Tibial artery (tissue), 4 donors: ENCODE results near the gene TRPM4.
"Not testable (repeated sequence)": the region's sequence is repeated elsewhere in the genome, so short reads cannot be mapped to it uniquely, and the experiment has no call there.

Experiments used
- DNase-seq, 2 donors: peaks; one replicate each; pipeline ENCODE4 v3.0.0-alpha.2; 2019
- H3K27ac ChIP-seq, 2 donors: fragments of 200-600 bp; sonication (generic) in 1 of 2; 1 replicate in 1 of 2; 2 replicates in 1 of 2; pipeline ENCODE4 v1.5.1; 2018 to 2019; ENCODE audit warnings: mild to moderate bottlenecking in 1 of 2
- H3K27me3 ChIP-seq, 2 donors: fragments of 200-600 bp; sonication (generic) in 1 of 2; one replicate each; pipeline versions ENCODE4 v1.5.1 to v1.6.0; 2016 to 2019
- H3K36me3 ChIP-seq, 3 donors: fragments of 200-600 bp; sonication (generic) in 2 of 3; one replicate each; pipeline ENCODE4 v1.5.1; 2016 to 2019; ENCODE audit warnings: mild to moderate bottlenecking in 2 of 3
- H3K4me1 ChIP-seq, 4 donors: fragments of 200-600 bp; sonication (generic) in 2 of 4; 1 replicate in 3 of 4; 2 replicates in 1 of 4; pipeline ENCODE4 v1.5.1; 2016 to 2019
- H3K4me3 ChIP-seq, 2 donors: fragments of 200-600 bp; sonication (generic) in 1 of 2; 1 replicate in 1 of 2; 2 replicates in 1 of 2; pipeline ENCODE4 v1.5.1; 2018 to 2019; ENCODE audit warnings: mild to moderate bottlenecking in 2 of 2
- H3K9me3 ChIP-seq, 3 donors: fragments of 200-600 bp; sonication (generic) in 1 of 3; one replicate each; pipeline ENCODE4 v1.5.1; 2016 to 2019
- intact Hi-C: fragments of 100-400 bp; cut with DNase I; formaldehyde crosslinking; loops from one replicate; pipeline ENCODE4 v1.15.0; 2023; ENCODE audit warnings: low total_unique reads
- TF ChIP-seq, protein P1 (sequence below), 2 experiments: fragments of 200-600 bp in 1 of 2; fragments of 450-650 bp in 1 of 2; IDR thresholded peaks; one replicate each; pipeline ENCODE4 v1.5.1; 2017 to 2019; ENCODE audit warnings: antibody characterized with exemption in 2 of 2, mild to moderate bottlenecking in 1 of 2, moderate library complexity in 1 of 2

The TRPM4 gene

DNA sequence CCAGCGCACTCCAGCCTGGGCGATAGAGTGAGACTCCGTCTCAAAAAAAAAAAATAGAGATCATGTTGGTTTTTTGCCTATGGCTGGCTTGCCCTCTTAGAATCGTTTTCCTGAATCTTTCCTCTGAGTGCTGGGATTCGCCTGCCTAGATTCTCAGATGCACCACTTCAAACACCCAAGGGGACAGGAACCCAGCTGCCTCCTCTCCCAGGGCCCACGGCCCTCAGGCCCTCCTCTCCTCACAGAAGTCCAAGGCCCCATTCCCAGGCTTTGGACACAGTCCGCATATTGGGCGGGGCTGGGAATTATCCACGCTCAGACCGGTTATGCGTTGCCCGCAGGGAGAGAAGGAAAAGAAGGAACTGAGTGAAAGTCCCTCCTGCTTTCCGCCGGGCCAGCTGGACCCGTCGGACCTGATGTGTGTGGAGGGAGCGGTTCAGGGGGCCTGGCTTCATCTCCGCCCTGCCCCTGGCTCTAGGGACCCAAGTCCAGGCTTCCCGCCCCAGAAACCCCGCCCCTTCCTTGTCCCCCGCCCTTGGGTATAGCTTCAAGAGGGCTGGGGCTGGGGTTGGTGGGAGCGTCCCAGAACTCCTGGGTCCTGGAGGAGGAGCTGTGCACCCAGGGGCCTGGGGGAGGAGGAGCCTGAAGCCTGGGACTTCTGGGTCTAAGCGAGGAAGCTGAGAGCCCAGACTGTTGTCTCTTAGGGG, 32.4 kb upstream of the TRPM4 start:
- Histone ChIP-seq H3K4me1 (peaks cover 0 to 26% (median 13%) of the 10 kb centered on the region in 4 donors), H3K4me3 (no peak overlapping the region), H3K27ac (no peak overlapping the region), H3K9me3 (no peaks in the 10 kb centered on the region), H3K27me3 (peaks cover 0 to 3% of the 10 kb centered on the region in 2 donors), H3K36me3 (no peaks in the 10 kb centered on the region)
- intact Hi-C loops, result no loop called here
- no peak for DNase-seq
- TF ChIP-seq, protein P1, sequence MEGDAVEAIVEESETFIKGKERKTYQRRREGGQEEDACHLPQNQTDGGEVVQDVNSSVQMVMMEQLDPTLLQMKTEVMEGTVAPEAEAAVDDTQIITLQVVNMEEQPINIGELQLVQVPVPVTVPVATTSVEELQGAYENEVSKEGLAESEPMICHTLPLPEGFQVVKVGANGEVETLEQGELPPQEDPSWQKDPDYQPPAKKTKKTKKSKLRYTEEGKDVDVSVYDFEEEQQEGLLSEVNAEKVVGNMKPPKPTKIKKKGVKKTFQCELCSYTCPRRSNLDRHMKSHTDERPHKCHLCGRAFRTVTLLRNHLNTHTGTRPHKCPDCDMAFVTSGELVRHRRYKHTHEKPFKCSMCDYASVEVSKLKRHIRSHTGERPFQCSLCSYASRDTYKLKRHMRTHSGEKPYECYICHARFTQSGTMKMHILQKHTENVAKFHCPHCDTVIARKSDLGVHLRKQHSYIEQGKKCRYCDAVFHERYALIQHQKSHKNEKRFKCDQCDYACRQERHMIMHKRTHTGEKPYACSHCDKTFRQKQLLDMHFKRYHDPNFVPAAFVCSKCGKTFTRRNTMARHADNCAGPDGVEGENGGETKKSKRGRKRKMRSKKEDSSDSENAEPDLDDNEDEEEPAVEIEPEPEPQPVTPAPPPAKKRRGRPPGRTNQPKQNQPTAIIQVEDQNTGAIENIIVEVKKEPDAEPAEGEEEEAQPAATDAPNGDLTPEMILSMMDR (IDR thresholded peaks at IDR 0.05), result no peak

DNA sequence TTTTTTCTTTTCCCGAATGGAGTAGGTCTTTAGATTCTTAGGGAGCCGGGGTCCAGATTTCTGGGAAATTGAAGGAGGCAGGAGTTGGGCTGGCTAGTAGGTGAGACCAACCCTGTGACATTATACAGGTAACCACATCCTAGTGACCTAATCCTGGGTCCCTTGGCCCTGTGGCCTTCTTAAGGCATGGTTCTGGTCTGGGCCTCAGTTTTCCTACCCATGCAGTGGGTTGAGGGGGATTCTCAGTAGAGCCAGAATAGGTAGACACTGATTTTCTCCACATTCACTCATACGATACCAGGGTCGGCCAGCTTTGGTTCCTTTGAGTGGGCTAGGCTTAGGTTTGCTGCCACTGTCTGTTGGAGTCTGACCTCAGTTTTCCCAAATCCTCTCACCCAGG, 31.0 kb upstream of the TRPM4 start:
- Histone ChIP-seq H3K27ac (no peak overlapping the region), H3K4me3 (no peak overlapping the region), H3K9me3 (no peaks in the 10 kb centered on the region), H3K4me1 (peaks cover 0 to 22% (median 11%) of the 10 kb centered on the region in 4 donors), H3K27me3 (no peaks in the 10 kb centered on the region), H3K36me3 (no peaks in the 10 kb centered on the region)
- TF ChIP-seq, protein P1 (IDR thresholded peaks at IDR 0.05), result no peak
- intact Hi-C loops, result no loop called here
- no peak for DNase-seq

DNA sequence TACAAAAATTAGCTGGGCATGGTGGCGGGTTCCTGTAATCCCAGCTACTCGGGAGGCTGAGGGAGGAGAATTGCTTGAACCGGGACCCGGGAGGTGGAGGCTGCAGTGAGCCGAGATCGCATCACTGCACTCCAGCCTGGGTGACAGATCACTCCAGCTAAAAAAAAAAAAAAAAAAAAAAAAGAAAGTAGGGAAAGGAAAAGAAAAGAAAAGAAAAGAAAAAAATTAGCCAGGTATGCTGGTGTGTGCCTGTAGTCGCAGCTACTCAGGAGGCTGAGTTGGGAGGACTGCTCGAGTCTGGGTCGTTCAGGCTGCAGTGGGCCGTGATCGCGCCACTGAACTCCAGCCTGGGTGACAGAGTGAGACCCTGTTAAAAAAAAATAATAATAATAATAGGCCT, 30.4 kb upstream of the TRPM4 start:
- H3K36me3 ChIP-seq, intact Hi-C loops, H3K9me3 ChIP-seq, DNase-seq, H3K27ac ChIP-seq, H3K4me3 ChIP-seq, H3K27me3 ChIP-seq: not testable (repeated sequence)
- H3K4me1 ChIP-seq, result peaks cover 0 to 22% (median 11%) of the 10 kb centered on the region in 4 donors

DNA sequence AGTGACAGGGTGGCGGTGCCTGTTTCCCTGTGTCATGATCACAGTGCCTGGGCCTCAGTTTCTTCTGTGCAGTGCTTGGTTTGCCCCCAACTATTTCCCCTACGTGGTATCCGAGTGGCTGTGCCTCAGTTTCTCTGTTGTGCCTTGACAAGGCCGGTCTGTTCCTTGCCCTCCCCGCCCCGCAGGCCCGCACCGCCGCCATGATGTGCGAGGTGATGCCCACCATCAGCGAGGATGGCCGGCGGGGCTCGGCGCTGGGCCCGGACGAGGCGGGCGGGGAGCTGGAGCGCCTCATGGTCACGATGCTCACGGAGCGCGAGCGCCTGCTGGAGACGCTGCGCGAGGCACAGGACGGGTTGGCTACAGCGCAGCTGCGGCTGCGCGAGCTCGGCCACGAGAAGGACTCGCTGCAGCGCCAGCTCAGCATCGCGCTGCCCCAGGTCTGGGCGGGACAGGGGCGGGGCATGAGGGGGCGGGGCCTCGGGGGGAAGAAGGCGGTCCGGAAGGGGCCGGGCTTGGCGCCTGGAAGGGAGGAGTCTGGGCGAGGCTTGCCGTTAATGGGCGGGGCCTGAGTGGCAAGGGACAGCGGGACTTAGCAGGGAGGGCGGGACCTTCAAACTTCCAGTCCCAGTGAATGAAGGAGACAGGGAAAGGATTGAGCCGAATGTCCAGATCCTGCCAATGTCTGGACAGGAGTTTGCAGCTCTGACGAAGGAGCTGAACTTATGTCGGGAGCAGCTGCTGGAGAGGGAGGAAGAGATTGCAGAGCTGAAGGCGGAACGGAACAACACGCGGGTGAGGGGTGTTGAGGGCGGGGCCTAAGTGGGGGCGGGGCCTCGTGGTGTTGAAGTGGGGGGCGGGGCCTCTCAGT, 29.7 kb upstream of the TRPM4 start:
- H3K36me3 ChIP-seq, result no peaks in the 10 kb centered on the region
- intact Hi-C loops, result no loop called here
- peak overlapping the region; percentile 44 to 68 for H3K27ac ChIP-seq
- DNase-seq, result peak; percentile 94 to 98
- H3K4me1 ChIP-seq, result peaks cover 0 to 22% (median 11%) of the 10 kb centered on the region in 4 donors
- H3K27me3 ChIP-seq, result peaks cover 0 to under 1% of the 10 kb centered on the region in 2 donors
- H3K9me3 ChIP-seq, result no peaks in the 10 kb centered on the region
- TF ChIP-seq, protein P1 (IDR thresholded peaks at IDR 0.05), result peak; percentile 20 to 29
- H3K4me3 ChIP-seq, result peak overlapping the region; percentile 20 to 50

DNA sequence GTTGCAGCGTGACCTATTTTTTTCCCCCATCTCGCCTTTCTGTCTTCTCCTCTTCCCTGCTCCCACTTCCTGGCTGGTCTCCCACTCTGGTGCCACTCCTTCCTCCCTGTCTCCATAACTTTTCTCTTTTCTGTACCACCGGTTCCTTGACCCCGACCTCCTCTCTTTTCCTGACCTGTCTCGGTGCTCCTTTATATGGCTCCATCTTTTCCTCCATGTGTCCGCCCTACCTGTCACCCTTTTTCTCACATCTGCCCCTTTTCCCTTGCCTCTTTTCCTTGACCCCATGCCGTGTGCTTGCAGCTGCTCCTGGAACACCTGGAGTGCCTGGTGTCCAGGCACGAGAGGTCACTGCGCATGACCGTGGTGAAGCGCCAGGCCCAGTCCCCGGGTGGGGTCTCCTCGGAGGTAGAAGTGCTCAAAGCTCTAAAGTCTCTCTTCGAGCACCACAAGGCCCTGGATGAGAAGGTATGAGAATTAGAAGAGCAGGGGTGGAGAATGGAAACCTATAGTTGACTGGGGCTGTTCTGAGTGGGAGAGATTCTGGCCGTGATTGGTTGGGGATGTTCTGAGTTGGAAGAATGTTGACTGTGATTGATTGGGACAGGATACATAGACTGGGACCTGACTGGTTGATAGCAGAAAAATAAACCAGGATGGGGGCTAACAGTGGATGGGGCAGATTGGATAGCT, 28.9 kb upstream of the TRPM4 start:
- intact Hi-C loops, result no loop called here
- Histone ChIP-seq H3K27me3 (peaks cover 0 to 8% of the 10 kb centered on the region in 2 donors), H3K4me1 (peaks cover 0 to 29% (median 15%) of the 10 kb centered on the region in 4 donors), H3K9me3 (no peaks in the 10 kb centered on the region), H3K4me3 (peak overlapping the region in 1 of 2 donors; percentile 50), H3K36me3 (no peaks in the 10 kb centered on the region), H3K27ac (peak overlapping the region; percentile 35 to 40)
- DNase-seq, result no peak
- TF ChIP-seq, protein P1 (IDR thresholded peaks at IDR 0.05), result no peak
